ENCODE measurements around the gene BNC2. TPM values are rescaled to one million over a fixed set of nuclear protein-coding genes. Genes with fewer than 3 reads are reported as not detected.

Gene BNC2
- total RNA-seq, 1 experiment from 2014 or later: 11.7 TPM

DNA sequence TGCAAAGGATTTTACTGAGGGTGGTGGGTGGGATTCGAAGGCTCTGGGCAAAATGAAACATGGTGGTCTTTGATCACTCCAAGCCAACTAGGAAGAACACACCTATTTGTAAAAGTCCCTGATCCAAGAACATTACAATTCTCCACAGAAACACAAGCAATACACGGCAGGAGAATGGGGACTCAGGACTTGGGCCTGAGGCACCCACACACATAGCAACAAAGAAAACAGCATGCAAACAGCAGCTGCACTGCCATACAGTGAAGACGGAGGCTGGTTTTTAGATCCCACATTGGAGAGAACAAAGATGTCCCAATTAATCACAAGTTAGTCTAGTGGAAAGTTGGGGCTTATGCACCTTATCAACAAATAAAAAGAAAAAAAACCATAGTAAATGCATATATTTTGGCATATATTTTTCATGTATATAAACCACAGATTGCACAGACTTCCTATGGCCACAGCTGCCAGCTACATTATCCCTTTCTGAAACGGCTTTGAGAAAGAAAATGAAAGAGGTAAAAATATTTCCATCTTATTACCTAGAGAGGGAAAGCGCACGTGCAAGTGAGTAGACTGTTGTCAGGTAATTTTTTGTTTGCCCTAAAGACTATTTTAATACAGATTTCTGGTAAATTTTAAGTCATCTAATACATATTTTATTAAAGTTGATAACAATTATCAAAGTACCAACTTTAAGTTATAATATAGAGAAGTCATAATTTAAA lies 410.9 kb downstream of the BNC2 start:
- no peak overlapping the region for H3K27ac ChIP-seq (ENCODE audit: low read length)
- TF ChIP-seq EZH2 (IDR thresholded peaks at IDR 0.05; ENCODE audit: low read length, unreplicated experiment) (no peak), EZH2phosphoT487 (IDR thresholded peaks at IDR 0.05; ENCODE audit: borderline replicate concordance, low read length) (no peak)
- TF ChIP-seq, protein P1, sequence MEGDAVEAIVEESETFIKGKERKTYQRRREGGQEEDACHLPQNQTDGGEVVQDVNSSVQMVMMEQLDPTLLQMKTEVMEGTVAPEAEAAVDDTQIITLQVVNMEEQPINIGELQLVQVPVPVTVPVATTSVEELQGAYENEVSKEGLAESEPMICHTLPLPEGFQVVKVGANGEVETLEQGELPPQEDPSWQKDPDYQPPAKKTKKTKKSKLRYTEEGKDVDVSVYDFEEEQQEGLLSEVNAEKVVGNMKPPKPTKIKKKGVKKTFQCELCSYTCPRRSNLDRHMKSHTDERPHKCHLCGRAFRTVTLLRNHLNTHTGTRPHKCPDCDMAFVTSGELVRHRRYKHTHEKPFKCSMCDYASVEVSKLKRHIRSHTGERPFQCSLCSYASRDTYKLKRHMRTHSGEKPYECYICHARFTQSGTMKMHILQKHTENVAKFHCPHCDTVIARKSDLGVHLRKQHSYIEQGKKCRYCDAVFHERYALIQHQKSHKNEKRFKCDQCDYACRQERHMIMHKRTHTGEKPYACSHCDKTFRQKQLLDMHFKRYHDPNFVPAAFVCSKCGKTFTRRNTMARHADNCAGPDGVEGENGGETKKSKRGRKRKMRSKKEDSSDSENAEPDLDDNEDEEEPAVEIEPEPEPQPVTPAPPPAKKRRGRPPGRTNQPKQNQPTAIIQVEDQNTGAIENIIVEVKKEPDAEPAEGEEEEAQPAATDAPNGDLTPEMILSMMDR (conservative IDR thresholded peaks at IDR 0.05; ENCODE audit: low read depth, low read length): no peak
- H3K27me3 ChIP-seq (ENCODE audit: low read length): no peaks in the 10 kb centered on the region
- peaks cover 10% of the 10 kb centered on the region for H3K4me1 ChIP-seq (ENCODE audit: insufficient read depth, low read length)
- BruUV-seq (replicated peaks): no TSS peak
- DNase-seq (no peak), ATAC-seq (no peak)
- POLR2A ChIA-PET (ENCODE audit: unreplicated experiment): no interaction called here
- H4K20me1 ChIP-seq (ENCODE audit: low read length): no peaks in the 10 kb centered on the region
- H3K4me3 ChIP-seq (ENCODE audit: low read length): no peak overlapping the region
- intact Hi-C loops (cut with micrococcal nuclease): no loop called here
- H3K9ac ChIP-seq (ENCODE audit: low read length): no peak overlapping the region
- H3K79me2 ChIP-seq (ENCODE audit: low read length): no peaks in the 10 kb centered on the region; the same call in 1 of the 2 replicates
- no peaks in the 10 kb centered on the region for H3K9me3 ChIP-seq (ENCODE audit: low read length)
- 0 out of 2 replicates have a peak overlapping the region, but pooled peaks have one; percentile 13 for H2AFZ ChIP-seq (ENCODE audit: low read length)
- CTCF ChIA-PET: no interaction called here
- H3K4me2 ChIP-seq (ENCODE audit: low read length): no peak overlapping the region
- H3K9me2 ChIP-seq (replicated peaks; ENCODE audit: low read length): no peaks in the 10 kb centered on the region
- no peaks in the 10 kb centered on the region for H3K36me3 ChIP-seq (ENCODE audit: low read depth, low read length)
- no peaks in the 10 kb centered on the region for H3F3A ChIP-seq (ENCODE audit: low read length, unreplicated experiment)

- Histone ChIP-seq H3K4me3 (ENCODE audit: low read length) (no peak overlapping the region), H4K20me1 (ENCODE audit: low read length) (no peaks in the 10 kb centered on the region), H3K36me3 (ENCODE audit: low read depth, low read length) (no peaks in the 10 kb centered on the region), H3F3A (ENCODE audit: low read length, unreplicated experiment) (no peaks in the 10 kb centered on the region), H3K79me2 (ENCODE audit: low read length) (no peaks in the 10 kb centered on the region; the same call in 1 of the 2 replicates), H3K4me2 (ENCODE audit: low read length) (no peak overlapping the region), H3K27ac (ENCODE audit: low read length) (no peak overlapping the region; the same call in 1 of the 2 replicates), H3K4me1 (ENCODE audit: insufficient read depth, low read length) (peaks cover 10% of the 10 kb centered on the region), H3K9me2 (replicated peaks; ENCODE audit: low read length) (no peaks in the 10 kb centered on the region), H3K9ac (ENCODE audit: low read length) (no peak overlapping the region), H3K9me3 (ENCODE audit: low read length) (no peaks in the 10 kb centered on the region), H2AFZ (ENCODE audit: low read length) (0 out of 2 replicates have a peak overlapping the region, but pooled peaks have one; percentile 13), H3K27me3 (ENCODE audit: low read length) (no peaks in the 10 kb centered on the region)
- DNase-seq (peak; percentile 35), ATAC-seq (peak; percentile 48; the same call in 1 of the 2 replicates)
- TF ChIP-seq, protein P1 (conservative IDR thresholded peaks at IDR 0.05; ENCODE audit: low read depth, low read length): no peak
- no peak for TF ChIP-seq EZH2 (IDR thresholded peaks at IDR 0.05; ENCODE audit: low read length, unreplicated experiment)
- no peak for TF ChIP-seq EZH2phosphoT487 (IDR thresholded peaks at IDR 0.05; ENCODE audit: borderline replicate concordance, low read length)
- intact Hi-C loops (cut with micrococcal nuclease): no loop called here
- no TSS peak for BruUV-seq (replicated peaks)
- ChIA-PET CTCF (no interaction called here), POLR2A (ENCODE audit: unreplicated experiment) (no interaction called here)
Observed at GRCh38 chr9:16458696-16459420, 411.6 kb downstream of the BNC2 start.
